ENCODE data around the gene SELENOH. TPM values are rescaled to one million over a fixed set of nuclear protein-coding genes. Genes with fewer than 3 reads are reported as not detected.
A peak's percentile ranks its signal among the peaks of the same experiment; 100 is the strongest.
"Not testable (repeated sequence)": the region's sequence is repeated elsewhere in the genome, so short reads cannot be mapped to it uniquely, and the experiment has no call there.

SELENOH gene
- total and polyA plus RNA-seq, 4 donors, result 65.0 to 158 (median 101) TPM

GRCh38 chr11:57711414-57712255 is 29.7 kb upstream of the SELENOH start, which contains the start of gene MED19:
Gene MED19, minus strand, starts transcription at chr11:57712215. Its CDS starts 36 bp downstream, at chr11:57712179.
- peak; percentile 81 for ATAC-seq (ENCODE audit: low FRiP score)
- peak in 1 of 2 donors; percentile 89 for DNase-seq
- peaks cover 1 to 7% of the 10 kb centered on the region in 2 donors for H3K4me1 ChIP-seq (ENCODE audit: control insufficient read depth in 1 of 2, insufficient read depth in 2 of 2, low read length in 2 of 2)
- peak within 1 kb of the TSS; percentile 14 to 76 for H3K27ac ChIP-seq (ENCODE audit: low read depth in 1 of 2, low read length in 2 of 2)
- H3K36me3 ChIP-seq (ENCODE audit: control insufficient read depth in 1 of 2, insufficient read depth in 2 of 2, low read length in 1 of 2), result no peaks in the 10 kb centered on the region
- H3K27me3 ChIP-seq (ENCODE audit: control insufficient read depth in 1 of 2, insufficient read depth in 2 of 2, low read length in 1 of 2), result no peaks in the 10 kb centered on the region
- WGBS, 2 donors, result 8 to 9% methylated on average over 40 to 51 of the region's 51 CpGs
- no peaks in the 10 kb centered on the region for H3K9me3 ChIP-seq (ENCODE audit: control insufficient read depth, low read length)
- H3K4me3 ChIP-seq (ENCODE audit: low read length in 2 of 2), result peak within 1 kb of the TSS; percentile 70 to 78
- intact Hi-C loops (cut with DNase I), result loop anchor here (2.0 to 10.0 kb wide), 3 partner anchors 29 to 93 kb away; partner anchors contain the start of genes SELENOH (in 1 of the 2) and ZDHHC5 (in 1 of the 2)

- WGBS, 2 donors, result 0% methylated on average over 52 to 53 of the region's 53 CpGs
- H3K9me3 ChIP-seq (ENCODE audit: control insufficient read depth, low read length), result no peaks in the 10 kb centered on the region
- ATAC-seq (ENCODE audit: low FRiP score) (peak; percentile 97), DNase-seq (peak; percentile 95)
- H3K4me1 ChIP-seq (ENCODE audit: control insufficient read depth in 1 of 2, insufficient read depth in 2 of 2, low read length in 2 of 2), result peaks cover 1 to 7% of the 10 kb centered on the region in 2 donors
- H3K27me3 ChIP-seq (ENCODE audit: control insufficient read depth in 1 of 2, insufficient read depth in 2 of 2, low read length in 1 of 2), result no peaks in the 10 kb centered on the region
- intact Hi-C loops (cut with DNase I), result loop anchor here (2.0 to 10.0 kb wide), 3 partner anchors 28 to 92 kb away; partner anchors contain the start of genes SELENOH (in 1 of the 2) and ZDHHC5 (in 1 of the 2)
- H3K36me3 ChIP-seq (ENCODE audit: control insufficient read depth in 1 of 2, insufficient read depth in 2 of 2, low read length in 1 of 2), result no peaks in the 10 kb centered on the region
- peak within 1 kb of the TSS; percentile 14 to 76 for H3K27ac ChIP-seq (ENCODE audit: low read depth in 1 of 2, low read length in 2 of 2)
- peak within 1 kb of the TSS; percentile 70 to 78 for H3K4me3 ChIP-seq (ENCODE audit: low read length in 2 of 2)
Measured at GRCh38 chr11:57712256-57713150, 28.8 kb upstream of the SELENOH start, which contains the start of gene TMX2. Gene TMX2, plus strand, starts transcription at chr11:57712593. Its CDS starts 26 bp downstream, at chr11:57712619.

GRCh38 chr11:57713835-57714234 is 27.5 kb upstream of the SELENOH start:
- no peaks in the 10 kb centered on the region for H3K9me3 ChIP-seq (ENCODE audit: control insufficient read depth, low read length)
- intact Hi-C loops (cut with DNase I), result loop anchor here (2.0 to 10.0 kb wide), 3 partner anchors 27 to 91 kb away; partner anchors contain the start of genes SELENOH (in 1 of the 2) and ZDHHC5 (in 1 of the 2)
- ATAC-seq (ENCODE audit: low FRiP score), result no peak
- peak overlapping the region in 1 of 2 donors; percentile 2 for H3K4me3 ChIP-seq (ENCODE audit: low read length in 2 of 2)
- H3K27me3 ChIP-seq (ENCODE audit: control insufficient read depth in 1 of 2, insufficient read depth in 2 of 2, low read length in 1 of 2), result no peaks in the 10 kb centered on the region
- H3K36me3 ChIP-seq (ENCODE audit: control insufficient read depth in 1 of 2, insufficient read depth in 2 of 2, low read length in 1 of 2), result no peaks in the 10 kb centered on the region
- H3K4me1 ChIP-seq (ENCODE audit: control insufficient read depth in 1 of 2, insufficient read depth in 2 of 2, low read length in 2 of 2), result peaks cover 1 to 7% of the 10 kb centered on the region in 2 donors
- H3K27ac ChIP-seq (ENCODE audit: low read depth in 1 of 2, low read length in 2 of 2), result no peak overlapping the region
- WGBS, 2 donors, result 93% methylated on average over 2 of the region's 2 CpGs
- DNase-seq, result no peak

- H3K4me1 ChIP-seq (ENCODE audit: control insufficient read depth in 1 of 2, insufficient read depth in 2 of 2, low read length in 2 of 2); H3K27ac ChIP-seq (ENCODE audit: low read depth in 1 of 2, low read length in 2 of 2); H3K9me3 ChIP-seq (ENCODE audit: control insufficient read depth, low read length); ATAC-seq (ENCODE audit: low FRiP score); H3K36me3 ChIP-seq (ENCODE audit: control insufficient read depth in 1 of 2, insufficient read depth in 2 of 2, low read length in 1 of 2); DNase-seq; H3K27me3 ChIP-seq (ENCODE audit: control insufficient read depth in 1 of 2, insufficient read depth in 2 of 2, low read length in 1 of 2); H3K4me3 ChIP-seq (ENCODE audit: low read length in 2 of 2): not testable (repeated sequence)
- WGBS, 2 donors, result 93 to 96% methylated on average over 9 to 33 of the region's 34 CpGs
- intact Hi-C loops (cut with DNase I), result loop anchor here in 1 of 2 donors (10.0 kb wide), 1 partner anchor 88 kb away; no protein-coding TSS in a partner anchor
Measured at GRCh38 chr11:57716726-57717125, 24.6 kb upstream of the SELENOH start.

- no peak overlapping the region for H3K4me3 ChIP-seq (ENCODE audit: low read length in 2 of 2)
- no peak for ATAC-seq (ENCODE audit: low FRiP score)
- H3K36me3 ChIP-seq (ENCODE audit: control insufficient read depth in 1 of 2, insufficient read depth in 2 of 2, low read length in 1 of 2), result no peaks in the 10 kb centered on the region
- H3K4me1 ChIP-seq (ENCODE audit: control insufficient read depth in 1 of 2, insufficient read depth in 2 of 2, low read length in 2 of 2), result no peaks in the 10 kb centered on the region
- intact Hi-C loops (cut with DNase I), result no loop called here
- H3K27ac ChIP-seq (ENCODE audit: low read depth in 1 of 2, low read length in 2 of 2), result no peak overlapping the region
- no peaks in the 10 kb centered on the region for H3K9me3 ChIP-seq (ENCODE audit: control insufficient read depth, low read length)
- WGBS, 2 donors, result 53 to 58% methylated on average over 2 of the region's 2 CpGs
- no peak for DNase-seq
- no peaks in the 10 kb centered on the region for H3K27me3 ChIP-seq (ENCODE audit: control insufficient read depth in 1 of 2, insufficient read depth in 2 of 2, low read length in 1 of 2)
Measured at GRCh38 chr11:57727185-57727584, 14.1 kb upstream of the SELENOH start.

- intact Hi-C loops (cut with DNase I), result no loop called here
- no peaks in the 10 kb centered on the region for H3K4me1 ChIP-seq (ENCODE audit: control insufficient read depth in 1 of 2, insufficient read depth in 2 of 2, low read length in 2 of 2)
- no peaks in the 10 kb centered on the region for H3K27me3 ChIP-seq (ENCODE audit: control insufficient read depth in 1 of 2, insufficient read depth in 2 of 2, low read length in 1 of 2)
- H3K9me3 ChIP-seq (ENCODE audit: control insufficient read depth, low read length), result no peaks in the 10 kb centered on the region
- WGBS, 2 donors, result 74 to 76% methylated on average over 7 of the region's 7 CpGs
- ATAC-seq (ENCODE audit: low FRiP score) (no peak), DNase-seq (no peak)
- H3K27ac ChIP-seq (ENCODE audit: low read depth in 1 of 2, low read length in 2 of 2), result no peak overlapping the region
- peaks cover 0 to 1% of the 10 kb centered on the region in 2 donors for H3K36me3 ChIP-seq (ENCODE audit: control insufficient read depth in 1 of 2, insufficient read depth in 2 of 2, low read length in 1 of 2)
- no peak overlapping the region for H3K4me3 ChIP-seq (ENCODE audit: low read length in 2 of 2)
Measured at GRCh38 chr11:57728829-57729228, 12.5 kb upstream of the SELENOH start.

- intact Hi-C loops (cut with DNase I), result no loop called here
- ATAC-seq (ENCODE audit: low FRiP score) (no peak), DNase-seq (no peak)
- Histone ChIP-seq H3K27ac (ENCODE audit: low read depth in 1 of 2, low read length in 2 of 2) (no peak overlapping the region), H3K27me3 (ENCODE audit: control insufficient read depth in 1 of 2, insufficient read depth in 2 of 2, low read length in 1 of 2) (no peaks in the 10 kb centered on the region), H3K9me3 (ENCODE audit: control insufficient read depth, low read length) (no peaks in the 10 kb centered on the region), H3K4me3 (ENCODE audit: low read length in 2 of 2) (no peak overlapping the region), H3K36me3 (ENCODE audit: control insufficient read depth in 1 of 2, insufficient read depth in 2 of 2, low read length in 1 of 2) (peaks cover 0 to 1% of the 10 kb centered on the region in 2 donors), H3K4me1 (ENCODE audit: control insufficient read depth in 1 of 2, insufficient read depth in 2 of 2, low read length in 2 of 2) (no peaks in the 10 kb centered on the region)
- WGBS, 2 donors, result 91 to 92% methylated on average over 7 of the region's 7 CpGs
Measured at GRCh38 chr11:57729479-57729878, 11.8 kb upstream of the SELENOH start.

- Histone ChIP-seq H3K9me3 (ENCODE audit: control insufficient read depth, low read length) (no peaks in the 10 kb centered on the region), H3K27ac (ENCODE audit: low read depth in 1 of 2, low read length in 2 of 2) (no peak overlapping the region), H3K27me3 (ENCODE audit: control insufficient read depth in 1 of 2, insufficient read depth in 2 of 2, low read length in 1 of 2) (no peaks in the 10 kb centered on the region), H3K36me3 (ENCODE audit: control insufficient read depth in 1 of 2, insufficient read depth in 2 of 2, low read length in 1 of 2) (peaks cover 0 to 1% of the 10 kb centered on the region in 2 donors), H3K4me3 (ENCODE audit: low read length in 2 of 2) (no peak overlapping the region), H3K4me1 (ENCODE audit: control insufficient read depth in 1 of 2, insufficient read depth in 2 of 2, low read length in 2 of 2) (no peaks in the 10 kb centered on the region)
- WGBS, 2 donors, result 88 to 100% methylated on average over 1 of the region's 1 CpG
- intact Hi-C loops (cut with DNase I), result no loop called here
- ATAC-seq (ENCODE audit: low FRiP score), result no peak
- DNase-seq, result no peak
Measured at GRCh38 chr11:57732661-57733060, 8.6 kb upstream of the SELENOH start.

All from aorta (tissue), 5 donors.